HL-60 (cell line): ENCODE results near the gene CHPF2.

Source experiments
- POLR2AphosphoS5 ChIP-seq: IDR thresholded peaks from 2 replicates; pipeline ENCODE4 v1.6.1; 2012; ENCODE audit warnings: low read depth
- SPI1 ChIP-seq: IDR thresholded peaks from 2 replicates; pipeline ENCODE4 v1.6.1; 2012; ENCODE audit warnings: low read depth, mild to moderate bottlenecking, borderline replicate concordance
- TF ChIP-seq, protein P1 (sequence below): IDR thresholded peaks from one replicate; pipeline ENCODE4 v1.5.1; 2011; ENCODE audit warnings: low read length, control low read depth, inconsistent platforms; ENCODE audit not compliant: insufficient read depth
- TF ChIP-seq, protein P2 (sequence below): IDR thresholded peaks from 2 replicates; pipeline ENCODE4 v1.6.1; 2012; ENCODE audit warnings: low read depth; ENCODE audit not compliant: insufficient replicate concordance

DNA sequence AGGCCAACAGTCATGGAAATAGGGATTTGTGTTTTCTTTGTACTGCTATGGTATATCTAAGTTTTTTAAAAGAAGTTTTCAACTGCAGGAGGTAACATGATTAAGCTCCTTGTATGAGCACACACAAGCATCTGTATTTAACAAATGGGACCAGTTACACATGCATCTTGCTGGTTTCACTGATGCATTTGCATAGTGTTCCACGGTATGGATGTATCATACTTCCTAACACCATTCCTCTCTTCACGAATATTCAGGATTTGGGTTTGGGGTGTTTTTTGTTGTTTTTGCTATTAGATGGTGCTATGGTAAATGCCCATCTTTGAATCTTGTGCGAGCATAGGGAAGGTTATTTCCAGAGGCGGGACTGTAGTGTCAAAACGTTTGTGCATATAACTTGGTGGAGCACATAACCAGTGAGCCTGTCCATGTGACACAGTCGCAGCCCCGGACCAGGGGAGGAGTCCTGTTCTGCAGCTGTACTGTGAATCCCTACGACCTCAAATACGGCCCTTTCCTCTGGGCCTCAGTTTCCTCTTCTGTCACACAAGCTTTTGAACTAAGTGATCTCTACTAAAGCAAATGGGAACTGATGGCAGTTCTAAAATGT is 23.9 kb upstream of the CHPF2 start:
- TF ChIP-seq, protein P1, sequence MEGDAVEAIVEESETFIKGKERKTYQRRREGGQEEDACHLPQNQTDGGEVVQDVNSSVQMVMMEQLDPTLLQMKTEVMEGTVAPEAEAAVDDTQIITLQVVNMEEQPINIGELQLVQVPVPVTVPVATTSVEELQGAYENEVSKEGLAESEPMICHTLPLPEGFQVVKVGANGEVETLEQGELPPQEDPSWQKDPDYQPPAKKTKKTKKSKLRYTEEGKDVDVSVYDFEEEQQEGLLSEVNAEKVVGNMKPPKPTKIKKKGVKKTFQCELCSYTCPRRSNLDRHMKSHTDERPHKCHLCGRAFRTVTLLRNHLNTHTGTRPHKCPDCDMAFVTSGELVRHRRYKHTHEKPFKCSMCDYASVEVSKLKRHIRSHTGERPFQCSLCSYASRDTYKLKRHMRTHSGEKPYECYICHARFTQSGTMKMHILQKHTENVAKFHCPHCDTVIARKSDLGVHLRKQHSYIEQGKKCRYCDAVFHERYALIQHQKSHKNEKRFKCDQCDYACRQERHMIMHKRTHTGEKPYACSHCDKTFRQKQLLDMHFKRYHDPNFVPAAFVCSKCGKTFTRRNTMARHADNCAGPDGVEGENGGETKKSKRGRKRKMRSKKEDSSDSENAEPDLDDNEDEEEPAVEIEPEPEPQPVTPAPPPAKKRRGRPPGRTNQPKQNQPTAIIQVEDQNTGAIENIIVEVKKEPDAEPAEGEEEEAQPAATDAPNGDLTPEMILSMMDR: no peak
- TF ChIP-seq SPI1: no peak
- no peak for TF ChIP-seq POLR2AphosphoS5
- TF ChIP-seq, protein P2, sequence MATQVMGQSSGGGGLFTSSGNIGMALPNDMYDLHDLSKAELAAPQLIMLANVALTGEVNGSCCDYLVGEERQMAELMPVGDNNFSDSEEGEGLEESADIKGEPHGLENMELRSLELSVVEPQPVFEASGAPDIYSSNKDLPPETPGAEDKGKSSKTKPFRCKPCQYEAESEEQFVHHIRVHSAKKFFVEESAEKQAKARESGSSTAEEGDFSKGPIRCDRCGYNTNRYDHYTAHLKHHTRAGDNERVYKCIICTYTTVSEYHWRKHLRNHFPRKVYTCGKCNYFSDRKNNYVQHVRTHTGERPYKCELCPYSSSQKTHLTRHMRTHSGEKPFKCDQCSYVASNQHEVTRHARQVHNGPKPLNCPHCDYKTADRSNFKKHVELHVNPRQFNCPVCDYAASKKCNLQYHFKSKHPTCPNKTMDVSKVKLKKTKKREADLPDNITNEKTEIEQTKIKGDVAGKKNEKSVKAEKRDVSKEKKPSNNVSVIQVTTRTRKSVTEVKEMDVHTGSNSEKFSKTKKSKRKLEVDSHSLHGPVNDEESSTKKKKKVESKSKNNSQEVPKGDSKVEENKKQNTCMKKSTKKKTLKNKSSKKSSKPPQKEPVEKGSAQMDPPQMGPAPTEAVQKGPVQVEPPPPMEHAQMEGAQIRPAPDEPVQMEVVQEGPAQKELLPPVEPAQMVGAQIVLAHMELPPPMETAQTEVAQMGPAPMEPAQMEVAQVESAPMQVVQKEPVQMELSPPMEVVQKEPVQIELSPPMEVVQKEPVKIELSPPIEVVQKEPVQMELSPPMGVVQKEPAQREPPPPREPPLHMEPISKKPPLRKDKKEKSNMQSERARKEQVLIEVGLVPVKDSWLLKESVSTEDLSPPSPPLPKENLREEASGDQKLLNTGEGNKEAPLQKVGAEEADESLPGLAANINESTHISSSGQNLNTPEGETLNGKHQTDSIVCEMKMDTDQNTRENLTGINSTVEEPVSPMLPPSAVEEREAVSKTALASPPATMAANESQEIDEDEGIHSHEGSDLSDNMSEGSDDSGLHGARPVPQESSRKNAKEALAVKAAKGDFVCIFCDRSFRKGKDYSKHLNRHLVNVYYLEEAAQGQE: no peak
